ENCODE data around the gene ASB2.
A peak's percentile ranks its signal among the peaks of the same experiment; 100 is the strongest.

The ASB2 gene

GRCh38 chr14:93901813-93902212, 74.6 kb downstream of the ASB2 start:
- no peak for DNase-seq

- DNase-seq, result no peak
Observed at GRCh38 chr14:93898731-93899130, 77.6 kb downstream of the ASB2 start.

GRCh38 chr14:93898081-93898611, 78.2 kb downstream of the ASB2 start:
- DNase-seq, result no peak

DNA sequence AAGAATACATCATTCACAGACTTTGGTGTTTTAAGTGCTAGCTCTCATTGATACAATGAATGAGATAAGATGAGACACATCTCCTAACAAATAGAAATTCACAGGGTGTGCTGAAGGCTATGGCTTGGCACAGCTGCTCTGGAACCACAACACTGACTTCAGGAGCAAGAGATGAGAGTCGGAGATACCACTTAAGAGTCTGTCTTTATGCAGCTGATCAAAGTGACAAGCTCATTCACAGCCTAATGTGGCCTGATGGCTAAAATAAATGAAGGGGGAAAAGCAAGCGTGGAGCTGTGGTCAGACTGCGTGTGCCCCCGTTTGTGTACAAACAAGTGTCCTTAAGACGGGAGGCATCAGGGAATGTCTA, 78.9 kb downstream of the ASB2 start:
- DNase-seq, result no peak

GRCh38 chr14:93895023-93895604, 81.3 kb downstream of the ASB2 start:
- no peak for DNase-seq

GRCh38 chr14:93893661-93894261, 82.6 kb downstream of the ASB2 start:
- DNase-seq, result no peak

DNA sequence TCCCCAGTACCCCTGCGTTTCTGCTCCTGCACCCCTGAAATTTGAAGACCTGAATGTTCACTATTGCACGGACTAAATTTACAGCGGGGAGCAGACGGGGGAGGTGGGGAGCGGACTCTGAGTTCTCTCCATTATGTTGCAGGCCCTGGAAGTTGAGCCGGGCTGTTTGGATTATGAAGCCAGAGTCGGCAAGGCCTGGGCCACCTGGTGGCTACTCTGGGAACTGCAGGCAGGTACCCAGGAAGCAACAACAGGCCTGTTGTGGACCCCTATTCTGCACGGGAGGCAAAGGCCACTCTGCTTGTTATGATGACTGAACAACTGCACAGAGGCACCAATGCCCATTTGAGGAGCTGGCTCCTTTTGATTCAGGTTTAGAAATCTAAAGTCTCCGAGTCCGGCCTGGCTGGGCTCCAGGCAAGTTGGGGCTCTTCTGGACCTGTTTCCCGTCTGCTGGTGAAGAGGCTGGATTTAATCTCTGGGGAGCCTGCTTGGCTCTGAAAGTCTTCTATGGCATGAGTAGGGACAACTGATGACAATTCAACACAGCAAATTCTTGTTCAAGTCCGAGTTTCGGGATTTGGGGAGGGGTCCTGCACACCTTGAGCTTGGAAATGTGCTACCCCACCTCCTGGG, 83.3 kb downstream of the ASB2 start:
- DNase-seq, result peak; percentile 92

DNA sequence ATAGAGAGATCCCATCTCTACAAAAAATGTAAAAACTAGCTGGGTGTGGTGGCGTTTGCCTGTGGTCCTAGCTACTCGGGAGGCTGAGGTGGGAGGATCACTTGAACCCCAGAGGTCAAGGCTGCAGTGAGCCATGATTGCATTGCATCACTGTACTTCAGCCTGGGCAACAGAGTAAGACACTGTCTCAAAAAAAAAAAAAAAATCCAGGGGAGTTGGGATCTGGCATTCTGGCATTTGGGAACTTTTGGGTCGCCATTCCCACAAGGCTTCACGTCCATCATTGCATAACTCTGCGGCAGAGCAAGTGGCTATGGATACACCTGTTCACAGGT, 83.9 kb downstream of the ASB2 start:
- no peak for DNase-seq

DNA sequence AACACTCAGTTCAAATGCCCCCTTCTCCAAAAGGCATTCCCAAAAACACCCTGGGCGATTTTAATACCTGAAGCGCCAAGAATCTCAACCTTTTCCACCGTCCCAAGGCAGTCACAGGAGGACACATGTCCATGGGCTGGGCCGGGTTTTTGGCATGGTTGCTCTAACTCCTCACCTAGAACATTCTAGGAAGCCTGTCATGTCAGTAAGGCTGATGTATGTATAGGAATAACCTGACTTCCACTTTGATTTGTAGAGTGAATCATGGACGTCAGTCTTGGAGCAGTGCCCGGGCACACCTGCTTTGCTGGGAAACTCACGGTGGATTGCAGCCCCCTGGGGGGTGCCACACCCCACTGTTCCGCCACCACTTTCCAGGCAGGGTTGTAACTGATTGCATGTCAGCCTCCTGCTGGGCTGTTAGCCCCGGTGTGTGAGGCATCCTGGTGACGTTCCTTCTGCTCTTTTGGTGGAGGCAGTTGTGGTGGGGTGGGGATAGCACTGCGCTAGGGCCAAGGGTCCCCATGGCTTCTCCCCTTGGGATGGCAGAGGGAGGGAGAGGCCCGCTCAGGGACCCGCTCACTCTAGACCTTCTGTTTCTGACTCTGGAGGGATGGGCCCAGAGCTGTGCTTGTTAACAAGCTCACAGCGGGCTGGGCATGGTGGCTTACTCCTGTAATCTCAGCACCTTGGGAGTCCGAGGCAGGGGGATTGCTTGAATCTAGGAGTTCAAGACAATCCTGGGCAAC, 84.4 kb downstream of the ASB2 start:
- DNase-seq, result no peak

DNA sequence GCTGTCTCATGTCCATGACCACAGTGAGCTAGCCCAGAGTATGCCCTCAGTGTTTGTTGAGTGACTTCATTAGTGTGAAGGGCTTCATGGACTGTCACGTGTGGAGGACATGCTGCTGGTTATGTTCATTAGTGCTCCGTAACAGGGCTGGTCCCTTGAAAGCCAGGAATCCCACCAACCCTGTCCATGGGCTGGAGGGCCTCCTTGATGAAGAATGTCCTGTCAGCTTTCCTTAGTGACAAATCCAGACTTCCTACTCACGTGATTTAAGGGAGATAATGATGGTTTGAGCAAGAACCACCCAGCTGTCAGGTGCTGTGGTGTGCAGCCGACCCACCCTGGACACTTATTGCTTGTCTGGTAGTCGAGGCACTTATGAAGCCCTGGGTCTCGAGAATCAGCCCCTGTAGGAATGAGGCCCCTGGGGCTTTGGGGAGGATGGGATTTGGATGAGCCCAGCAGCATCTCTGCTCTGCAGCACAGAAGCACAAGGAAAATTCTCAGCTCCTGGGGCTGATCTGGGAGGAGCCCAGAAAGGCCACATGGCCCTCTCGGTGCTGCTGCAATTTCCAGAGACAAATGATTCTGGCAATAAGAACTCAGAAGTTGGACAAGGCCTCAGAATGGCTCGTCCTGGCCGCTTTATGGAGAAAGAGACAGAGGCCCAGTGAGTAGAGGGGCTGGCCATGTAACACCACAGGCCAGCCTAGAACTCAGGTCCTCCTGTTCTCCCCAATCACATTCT, 86.5 kb downstream of the ASB2 start:
- no peak for DNase-seq

- DNase-seq, result no peak
Observed at GRCh38 chr14:93888995-93889394, 87.4 kb downstream of the ASB2 start.

- DNase-seq, result no peak
Observed at GRCh38 chr14:93884950-93885349, 91.4 kb downstream of the ASB2 start.

Measured in stimulated activated CD8-positive, alpha-beta memory T cell treated with anti-CD3 and anti-CD28 coated beads, Interleukin-4, amount 100 ng/mL, for 48 hours (primary cell).